MM.1S (cell line): ENCODE results near the gene NUCB1.

ENCODE experiments used
- DNase-seq: peaks from one replicate; pipeline ENCODE4 v3.0.0-alpha.2; 2015
- H2AFZ ChIP-seq: fragments of 300-600 bp; sonication (generic); 2 replicates; pipeline ENCODE4 v1.6.0; 2016; ENCODE audit warnings: antibody characterized with exemption, low read length
- H3F3A ChIP-seq: fragments of 300-600 bp; sonication (generic); 2 replicates; pipeline ENCODE4 v1.6.1; 2016; ENCODE audit warnings: mild to moderate bottlenecking, antibody characterized with exemption, low read length, moderate library complexity, mixed read lengths; ENCODE audit not compliant: insufficient read depth
- H3K27ac ChIP-seq: fragments of 300-600 bp; sonication (generic); 2 replicates; pipeline ENCODE4 v1.5.1; 2016; ENCODE audit warnings: mild to moderate bottlenecking, low read length
- H3K27me3 ChIP-seq: fragments of 300-600 bp; sonication (generic); replicated peaks from 2 replicates; pipeline ENCODE4 v1.6.0; 2016; ENCODE audit warnings: low read length; ENCODE audit not compliant: insufficient read depth
- H3K36me3 ChIP-seq: fragments of 300-600 bp; sonication (generic); replicated peaks from 2 replicates; pipeline ENCODE4 v1.6.1; 2016; ENCODE audit warnings: mild to moderate bottlenecking, low read length, mixed read lengths; ENCODE audit not compliant: insufficient read depth
- H3K4me1 ChIP-seq: fragments of 300-600 bp; sonication (generic); 2 replicates; pipeline ENCODE4 v1.6.1; 2016; ENCODE audit warnings: low read length, mixed read lengths
- H3K4me2 ChIP-seq: fragments of 300-600 bp; sonication (generic); 2 replicates; pipeline ENCODE4 v1.6.0; 2016; ENCODE audit warnings: low read depth, low read length
- H3K4me3 ChIP-seq: fragments of 300-600 bp; sonication (generic); 2 replicates; pipeline ENCODE4 v1.5.1; 2016; ENCODE audit warnings: low read length, mixed read lengths
- H3K79me2 ChIP-seq: fragments of 300-600 bp; sonication (generic); 2 replicates; pipeline ENCODE4 v1.6.1; 2016; ENCODE audit warnings: mixed run types, low read length, mixed read lengths
- H3K9ac ChIP-seq: fragments of 300-600 bp; sonication (generic); 2 replicates; pipeline ENCODE4 v1.6.1; 2016; ENCODE audit warnings: low read length, mixed read lengths
- H3K9me2 ChIP-seq: fragments of 300-600 bp; sonication (generic); replicated peaks from 2 replicates; pipeline ENCODE4 v1.6.1; 2016; ENCODE audit warnings: mild to moderate bottlenecking, low read length, mixed read lengths; ENCODE audit not compliant: insufficient read depth
- H3K9me3 ChIP-seq: fragments of 300-600 bp; sonication (generic); replicated peaks from 2 replicates; pipeline ENCODE4 v1.6.1; 2016; ENCODE audit warnings: mild to moderate bottlenecking, low read length, mixed read lengths; ENCODE audit not compliant: insufficient read depth
- H4K20me1 ChIP-seq: fragments of 300-600 bp; sonication (generic); 2 replicates; pipeline ENCODE4 v1.6.1; 2016; ENCODE audit warnings: mild to moderate bottlenecking, low read length, moderate library complexity, mixed read lengths; ENCODE audit not compliant: insufficient read depth
- EZH2 ChIP-seq: fragments of 300-600 bp; sonication (generic); optimal IDR thresholded peaks from 2 replicates; pipeline ENCODE3; 2017; ENCODE audit warnings: low read depth, mild to moderate bottlenecking, antibody characterized with exemption, low read length, mixed read lengths
- EZH2phosphoT487 ChIP-seq: fragments of 300-600 bp; sonication (generic); IDR thresholded peaks from 2 replicates; pipeline ENCODE4 v1.6.1; 2018; ENCODE audit warnings: antibody characterized with exemption, low read length
- TF ChIP-seq, protein P1 (sequence below): fragments of 300-600 bp; sonication (generic); IDR thresholded peaks from 2 replicates; pipeline ENCODE4 v1.5.1; 2016; ENCODE audit warnings: antibody characterized with exemption, low read length, mixed read lengths

Gene NUCB1

DNA sequence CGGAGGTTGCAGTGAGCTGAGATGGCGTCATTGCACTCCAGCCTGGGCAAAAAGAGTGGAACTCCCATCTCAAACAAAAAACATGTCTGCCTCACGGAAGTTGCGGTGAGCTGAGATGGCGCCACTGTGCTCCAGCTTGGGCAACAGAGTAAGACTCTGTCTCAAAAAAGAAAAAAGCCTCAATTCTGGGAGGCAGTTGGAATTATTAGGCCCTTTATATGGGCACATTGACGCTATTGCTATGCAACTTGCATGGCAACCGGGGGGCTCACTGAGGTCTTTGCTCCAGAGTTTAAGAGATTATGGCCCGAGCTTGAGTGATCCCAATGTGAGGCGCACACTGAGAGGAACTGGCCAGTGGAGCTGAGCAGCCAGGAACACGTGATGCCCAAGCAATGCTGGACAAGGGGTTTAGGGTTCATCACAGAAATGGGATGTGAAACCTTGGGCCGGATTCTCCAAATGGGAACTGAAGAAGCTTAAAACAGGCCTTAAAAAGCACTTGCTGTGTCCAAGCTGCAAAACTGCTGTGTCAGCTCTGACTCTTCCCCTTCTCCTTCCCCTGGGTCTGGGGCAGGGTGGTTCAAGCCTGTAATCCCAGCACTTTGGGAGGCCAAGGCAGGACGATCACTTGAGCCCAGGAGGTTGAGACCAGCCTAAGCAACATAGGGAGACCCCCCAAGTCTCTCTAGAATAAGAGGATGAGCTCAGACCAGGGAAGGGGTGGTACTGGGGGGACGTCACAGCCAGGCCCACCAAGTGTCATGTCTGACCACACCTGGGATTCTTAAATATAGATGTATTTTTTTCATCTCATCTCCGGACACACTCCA, 67.5 kb downstream of the NUCB1 start:
- no peak overlapping the region for H2AFZ ChIP-seq
- TF ChIP-seq, protein P1, sequence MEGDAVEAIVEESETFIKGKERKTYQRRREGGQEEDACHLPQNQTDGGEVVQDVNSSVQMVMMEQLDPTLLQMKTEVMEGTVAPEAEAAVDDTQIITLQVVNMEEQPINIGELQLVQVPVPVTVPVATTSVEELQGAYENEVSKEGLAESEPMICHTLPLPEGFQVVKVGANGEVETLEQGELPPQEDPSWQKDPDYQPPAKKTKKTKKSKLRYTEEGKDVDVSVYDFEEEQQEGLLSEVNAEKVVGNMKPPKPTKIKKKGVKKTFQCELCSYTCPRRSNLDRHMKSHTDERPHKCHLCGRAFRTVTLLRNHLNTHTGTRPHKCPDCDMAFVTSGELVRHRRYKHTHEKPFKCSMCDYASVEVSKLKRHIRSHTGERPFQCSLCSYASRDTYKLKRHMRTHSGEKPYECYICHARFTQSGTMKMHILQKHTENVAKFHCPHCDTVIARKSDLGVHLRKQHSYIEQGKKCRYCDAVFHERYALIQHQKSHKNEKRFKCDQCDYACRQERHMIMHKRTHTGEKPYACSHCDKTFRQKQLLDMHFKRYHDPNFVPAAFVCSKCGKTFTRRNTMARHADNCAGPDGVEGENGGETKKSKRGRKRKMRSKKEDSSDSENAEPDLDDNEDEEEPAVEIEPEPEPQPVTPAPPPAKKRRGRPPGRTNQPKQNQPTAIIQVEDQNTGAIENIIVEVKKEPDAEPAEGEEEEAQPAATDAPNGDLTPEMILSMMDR, result no peak
- no peak for TF ChIP-seq EZH2phosphoT487
- no peak for DNase-seq
- peaks cover 47% of the 10 kb centered on the region for H3F3A ChIP-seq
- no peaks in the 10 kb centered on the region for H3K9me3 ChIP-seq
- no peaks in the 10 kb centered on the region for H3K27me3 ChIP-seq
- peak overlapping the region; percentile 47; the same call in 1 of the 2 replicates for H3K27ac ChIP-seq
- H3K9ac ChIP-seq, result no peak overlapping the region
- no peak overlapping the region for H3K4me3 ChIP-seq
- H3K4me2 ChIP-seq, result peak overlapping the region; percentile 85; the same call in 1 of the 2 replicates
- H3K4me1 ChIP-seq, result peaks cover 37% of the 10 kb centered on the region
- H3K9me2 ChIP-seq, result no peaks in the 10 kb centered on the region
- no peaks in the 10 kb centered on the region for H3K36me3 ChIP-seq
- H4K20me1 ChIP-seq, result no peaks in the 10 kb centered on the region
- peaks cover 21% of the 10 kb centered on the region for H3K79me2 ChIP-seq

DNA sequence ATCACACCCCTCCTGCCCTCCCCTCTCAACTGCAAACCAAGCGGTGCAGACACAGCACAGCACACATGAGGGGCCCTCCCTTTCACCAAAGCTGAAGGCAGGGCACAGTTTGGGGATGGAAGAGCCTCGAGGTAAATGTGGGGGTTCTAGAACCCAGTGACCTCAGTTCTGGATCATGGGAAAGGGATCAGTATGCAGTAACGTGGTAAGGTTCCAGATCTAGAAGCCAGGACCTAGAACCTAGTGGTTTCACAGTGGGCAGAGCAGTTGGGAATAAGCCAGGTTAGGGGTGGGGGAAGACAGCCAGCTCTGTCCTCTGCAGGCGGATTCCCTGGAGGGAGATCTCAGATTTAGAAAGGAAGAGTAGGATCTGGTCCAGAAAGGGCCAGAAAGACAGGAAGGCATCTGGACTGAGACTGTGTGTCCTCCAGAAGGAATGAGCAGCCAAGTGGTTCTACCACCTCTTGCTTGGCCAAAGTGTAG, 68.1 kb downstream of the NUCB1 start:
- peak overlapping the region; percentile 47; the same call in 1 of the 2 replicates for H3K27ac ChIP-seq
- DNase-seq, result no peak
- no peak for TF ChIP-seq EZH2
- no peak for TF ChIP-seq EZH2phosphoT487
- TF ChIP-seq, protein P1, result no peak
- H3K9me3 ChIP-seq, result no peaks in the 10 kb centered on the region
- peaks cover 21% of the 10 kb centered on the region for H3K79me2 ChIP-seq
- peaks cover 45% of the 10 kb centered on the region for H3F3A ChIP-seq
- no peaks in the 10 kb centered on the region for H3K36me3 ChIP-seq
- H3K27me3 ChIP-seq, result no peaks in the 10 kb centered on the region
- H3K4me1 ChIP-seq, result peaks cover 35% of the 10 kb centered on the region
- H4K20me1 ChIP-seq, result no peaks in the 10 kb centered on the region
- no peak overlapping the region for H3K4me3 ChIP-seq
- H2AFZ ChIP-seq, result no peak overlapping the region
- H3K4me2 ChIP-seq, result no peak overlapping the region
- H3K9me2 ChIP-seq, result no peaks in the 10 kb centered on the region
- H3K9ac ChIP-seq, result no peak overlapping the region

DNA sequence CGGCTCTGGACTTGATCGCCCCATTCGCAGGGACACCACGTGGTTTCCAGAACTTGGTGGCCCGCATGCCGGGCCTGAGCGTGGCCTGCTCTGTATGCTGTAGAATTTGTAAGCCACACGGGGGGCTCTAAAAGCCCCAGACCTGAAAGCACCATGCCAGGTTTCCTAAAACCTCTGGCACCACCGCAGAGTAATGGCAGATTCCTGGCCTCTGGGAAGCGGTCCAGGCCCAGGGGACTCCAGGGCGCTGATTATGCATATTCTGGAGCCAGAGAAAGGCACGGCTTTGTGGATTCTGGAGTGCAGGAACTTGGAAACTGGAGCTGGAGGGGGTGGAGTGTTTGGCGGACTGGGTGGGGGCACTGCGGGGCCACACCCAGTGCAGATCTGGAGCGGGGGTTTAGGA, 68.7 kb downstream of the NUCB1 start:
- no peak overlapping the region for H2AFZ ChIP-seq
- H3K27ac ChIP-seq, result no peak overlapping the region
- peaks cover 29% of the 10 kb centered on the region for H3K4me1 ChIP-seq
- H3K9me3 ChIP-seq, result no peaks in the 10 kb centered on the region
- H3K4me2 ChIP-seq, result no peak overlapping the region
- TF ChIP-seq, protein P1, result no peak
- TF ChIP-seq EZH2phosphoT487 (no peak), EZH2 (no peak)
- DNase-seq, result no peak
- H3K36me3 ChIP-seq, result no peaks in the 10 kb centered on the region
- H3K27me3 ChIP-seq, result no peaks in the 10 kb centered on the region
- no peak overlapping the region for H3K9ac ChIP-seq
- no peaks in the 10 kb centered on the region for H4K20me1 ChIP-seq
- peaks cover 21% of the 10 kb centered on the region for H3K79me2 ChIP-seq
- H3K9me2 ChIP-seq, result no peaks in the 10 kb centered on the region
- peaks cover 40% of the 10 kb centered on the region for H3F3A ChIP-seq
- H3K4me3 ChIP-seq, result no peak overlapping the region
